Tibial nerve (tissue), 4 donors: ENCODE results near the gene MTSS2. TPM values are rescaled to one million over a fixed set of nuclear protein-coding genes. Genes with fewer than 3 reads are reported as not detected.
A peak's percentile ranks its signal among the peaks of the same experiment; 100 is the strongest.

Experiments used
- DNase-seq, 2 donors: peaks; one replicate each; pipeline ENCODE4 v3.0.0-alpha.2; 2019; ENCODE audit warnings: low spot score in 2 of 2
- H3K27ac ChIP-seq, 4 donors: fragments of 200-600 bp; sonication (generic) in 3 of 4; one replicate each; pipeline ENCODE4 v1.5.1; 2017 to 2019; ENCODE audit warnings: mild to moderate bottlenecking in 1 of 4
- H3K27me3 ChIP-seq, 2 donors: fragments of 200-600 bp; sonication (generic) in 1 of 2; one replicate each; pipeline versions ENCODE4 v1.5.1 to v1.6.0; 2017 to 2019
- H3K36me3 ChIP-seq, 3 donors: fragments of 200-600 bp; sonication (generic); one replicate each; pipeline ENCODE4 v1.5.1; 2018 to 2019
- H3K4me1 ChIP-seq, 4 donors: fragments of 200-600 bp; sonication (generic) in 3 of 4; one replicate each; pipeline ENCODE4 v1.5.1; 2017 to 2019
- H3K4me3 ChIP-seq, 4 donors: fragments of 200-600 bp; sonication (generic) in 3 of 4; one replicate each; pipeline ENCODE4 v1.5.1; 2017 to 2019; ENCODE audit warnings: mild to moderate bottlenecking in 1 of 4, moderate library complexity in 1 of 4
- H3K9me3 ChIP-seq, 4 donors: fragments of 200-600 bp; sonication (generic) in 3 of 4; one replicate each; pipeline ENCODE4 v1.5.1; 2017 to 2019
- CTCF ChIP-seq, 5 experiments: fragments of 200-600 bp in 3 of 5; fragments of 450-650 bp in 2 of 5; sonication (generic) in 3 of 5; IDR thresholded peaks; one replicate each; pipeline ENCODE4 v1.5.1; 2016 to 2019; ENCODE audit warnings: antibody characterized with exemption in 5 of 5, mild to moderate bottlenecking in 3 of 5, moderate library complexity in 2 of 5
- EP300 ChIP-seq, 2 donors: sonication (generic); formaldehyde crosslinking; IDR thresholded peaks; one replicate each; pipeline ENCODE4 v1.6.1; 2017; ENCODE audit warnings: antibody characterized with exemption in 2 of 2, mild to moderate bottlenecking in 1 of 2
- POLR2A ChIP-seq, 2 donors: fragments of 450-650 bp; IDR thresholded peaks; one replicate each; pipeline ENCODE4 v1.6.1; 2017; ENCODE audit warnings: antibody characterized with exemption in 2 of 2, mild to moderate bottlenecking in 2 of 2, moderate library complexity in 2 of 2
- WGBS, 2 donors: methylation state at CpG; one replicate each; pipeline ENCODE4 v1.1.5; 2018; 5-methylcytosine and 5-hydroxymethylcytosine counted together
- total RNA-seq, 4 donors: library from RNA; depleted of rRNA; stranded (reverse); fragments of >200 nt; gene quantifications; one replicate each; pipeline ENCODE4 v1.1.0, GENCODE V29; 2016

The MTSS2 gene
- total RNA-seq, 4 donors from 2014 or later = 24.1 to 40.6 (median 35.4) TPM

GRCh38 chr16:70665113-70665694 is 20.6 kb downstream of the MTSS2 start:
- no peak for DNase-seq
- TF ChIP-seq EP300 (IDR thresholded peaks at IDR 0.05) = no peak
- no peak for TF ChIP-seq CTCF (IDR thresholded peaks at IDR 0.05)
- no peak for TF ChIP-seq POLR2A (IDR thresholded peaks at IDR 0.05)
- 89 to 92% methylated on average over 11 to 12 of the region's 14 CpGs for WGBS, 2 donors
- Histone ChIP-seq H3K36me3 (peaks cover 4 to 94% (median 7%) of the 10 kb centered on the region in 3 donors), H3K4me3 (no peak overlapping the region), H3K27ac (no peak overlapping the region), H3K9me3 (no peaks in the 10 kb centered on the region), H3K27me3 (no peaks in the 10 kb centered on the region), H3K4me1 (peaks cover 0 to 32% (median 4%) of the 10 kb centered on the region in 4 donors)

- Histone ChIP-seq H3K9me3 (no peaks in the 10 kb centered on the region), H3K4me3 (no peak overlapping the region), H3K27me3 (no peaks in the 10 kb centered on the region), H3K27ac (no peak overlapping the region), H3K36me3 (peaks cover 4 to 94% (median 7%) of the 10 kb centered on the region in 3 donors), H3K4me1 (peaks cover 0 to 33% (median 4%) of the 10 kb centered on the region in 4 donors)
- DNase-seq = no peak
- TF ChIP-seq POLR2A (IDR thresholded peaks at IDR 0.05) (no peak), CTCF (IDR thresholded peaks at IDR 0.05) (no peak), EP300 (IDR thresholded peaks at IDR 0.05) (no peak)
- WGBS, 2 donors = 88 to 90% methylated on average over 14 to 30 of the region's 39 CpGs
Measured at GRCh38 chr16:70664325-70665112, 21.3 kb downstream of the MTSS2 start.

- H3K36me3 ChIP-seq = peaks cover 4 to 93% (median 7%) of the 10 kb centered on the region in 3 donors
Measured at GRCh38 chr16:70663524-70664324, 22.1 kb downstream of the MTSS2 start.

GRCh38 chr16:70662991-70663523 is 22.8 kb downstream of the MTSS2 start:
- peaks cover 4 to 93% (median 7%) of the 10 kb centered on the region in 3 donors for H3K36me3 ChIP-seq
- no peak for DNase-seq
- H3K4me1 ChIP-seq = peaks cover 0 to 33% (median 4%) of the 10 kb centered on the region in 4 donors
- WGBS, 2 donors = 77 to 82% methylated on average over 6 to 13 of the region's 13 CpGs
- peak overlapping the region in 2 of 4 donors; percentile 46 to 55 for H3K27ac ChIP-seq
- H3K4me3 ChIP-seq = no peak overlapping the region
- no peak for TF ChIP-seq POLR2A (IDR thresholded peaks at IDR 0.05)
- TF ChIP-seq EP300 (IDR thresholded peaks at IDR 0.05) = no peak
- TF ChIP-seq CTCF (IDR thresholded peaks at IDR 0.05) = no peak
- H3K27me3 ChIP-seq = no peaks in the 10 kb centered on the region
- no peaks in the 10 kb centered on the region for H3K9me3 ChIP-seq

More at GRCh38 chr16:70663524-70664324, 22.1 kb downstream of the MTSS2 start:
- TF ChIP-seq EP300 (IDR thresholded peaks at IDR 0.05) = no peak
- no peak for TF ChIP-seq POLR2A (IDR thresholded peaks at IDR 0.05)
- TF ChIP-seq CTCF (IDR thresholded peaks at IDR 0.05) = no peak
- Histone ChIP-seq H3K4me1 (peaks cover 0 to 33% (median 4%) of the 10 kb centered on the region in 4 donors), H3K27ac (peak overlapping the region in 1 of 4 donors; percentile 55), H3K27me3 (no peaks in the 10 kb centered on the region), H3K9me3 (no peaks in the 10 kb centered on the region), H3K4me3 (no peak overlapping the region)
- WGBS, 2 donors = 90 to 94% methylated on average over 38 to 45 of the region's 56 CpGs
- no peak for DNase-seq
